ENCODE data around the gene PHYHD1. TPM values are rescaled to one million over a fixed set of nuclear protein-coding genes. Genes with fewer than 3 reads are reported as not detected.

PHYHD1 gene
- total and polyA plus RNA-seq, 2 of the 13 experiments (the other 11 are each of a cell fraction or from before 2014, with no cell fraction given): 10.6 to 25.3 TPM

GRCh38 chr9:128917151-128917849 is 3.5 kb upstream of the PHYHD1 start (continued):
- TF ChIP-seq CREM (IDR thresholded peaks at IDR 0.05): peak; percentile 54; the same call in 1 of the 2 replicates
- no peak for TF ChIP-seq CREM (CRISPR knock-in tag; IDR thresholded peaks at IDR 0.05)
- TF ChIP-seq ZNF850 (CRISPR knock-in tag; conservative IDR thresholded peaks at IDR 0.05): no peak
- TF ChIP-seq EEA1 (CRISPR knock-in tag; IDR thresholded peaks at IDR 0.05; ENCODE audit: borderline replicate concordance): no peak
- TF ChIP-seq ZNF260 (CRISPR knock-in tag; IDR thresholded peaks at IDR 0.05; ENCODE audit: borderline replicate concordance, low read depth): no peak
- TF ChIP-seq ZNF142 (CRISPR knock-in tag; IDR thresholded peaks at IDR 0.05): peak; percentile 39
- no peak for TF ChIP-seq DR1 (CRISPR knock-in tag; IDR thresholded peaks at IDR 0.05)
- peak; percentile 45 for TF ChIP-seq TFE3 (CRISPR knock-in tag; IDR thresholded peaks at IDR 0.05)
- no peak for TF ChIP-seq KLF6 (CRISPR knock-in tag; IDR thresholded peaks at IDR 0.05)
- TF ChIP-seq ZSCAN5A (CRISPR knock-in tag; IDR thresholded peaks at IDR 0.05; ENCODE audit: borderline replicate concordance): 0 out of 2 replicates have a peak, but pooled peaks have one; percentile 61
- no peak for TF ChIP-seq ZNF138 (CRISPR knock-in tag; IDR thresholded peaks at IDR 0.05; ENCODE audit: low read depth)
- no peak for TF ChIP-seq NFE2L1 (CRISPR knock-in tag; IDR thresholded peaks at IDR 0.05; ENCODE audit: borderline replicate concordance)
- TF ChIP-seq ZBTB37 (CRISPR knock-in tag; IDR thresholded peaks at IDR 0.05): peak; percentile 96
- TF ChIP-seq ZNF597 (CRISPR knock-in tag; IDR thresholded peaks at IDR 0.05): no peak
